GM23338 (cell line): Measurements from ENCODE around the gene DAPK1. TPM values are rescaled to one million over a fixed set of nuclear protein-coding genes. Genes with fewer than 3 reads are reported as not detected.

Experiments
- ATAC-seq: fragments of 200-7000 bp; cut with Tn5 transposase; 3 replicates; pipeline ENCODE4 v1.9.1; 2020
- DNase-seq: peaks from one replicate; pipeline ENCODE4 v3.0.0-alpha.2; 2015; ENCODE audit warnings: low spot score
- H2AFZ ChIP-seq: fragments of 200-600 bp; sonication (generic); 2 replicates; pipeline ENCODE4 v1.8.0; 2016; ENCODE audit warnings: antibody characterized with exemption, mild to moderate bottlenecking, moderate library complexity
- H3F3A ChIP-seq: fragments of 200-600 bp; sonication (generic); replicated peaks from 2 replicates; pipeline ENCODE4 v1.8.0; 2017; ENCODE audit warnings: antibody characterized with exemption, mixed run types, low read depth
- H3K27ac ChIP-seq: fragments of 200-600 bp; sonication (generic); 2 replicates; pipeline ENCODE4 v1.6.1; 2016; ENCODE audit warnings: low read depth
- H3K27me3 ChIP-seq: fragments of 200-600 bp; sonication (generic); 2 replicates; pipeline ENCODE4 v1.8.0; 2016; ENCODE audit warnings: mild to moderate bottlenecking, mixed run types, moderate library complexity; ENCODE audit not compliant: insufficient read depth
- H3K36me3 ChIP-seq: fragments of 200-600 bp; sonication (generic); 2 replicates; pipeline ENCODE4 v1.8.0; 2016; ENCODE audit warnings: mild to moderate bottlenecking; ENCODE audit not compliant: insufficient read depth
- H3K4me1 ChIP-seq: fragments of 200-600 bp; sonication (generic); 2 replicates; pipeline ENCODE4 v1.8.0; 2016; ENCODE audit warnings: mild to moderate bottlenecking, moderate library complexity; ENCODE audit not compliant: insufficient read depth
- H3K4me2 ChIP-seq: fragments of 200-600 bp; sonication (generic); 2 replicates; pipeline ENCODE4 v1.7.1; 2017; ENCODE audit warnings: mixed run types
- H3K4me3 ChIP-seq: fragments of 200-600 bp; sonication (generic); 2 replicates; pipeline ENCODE4 v1.6.1; 2016; ENCODE audit warnings: mixed run types
- H3K79me2 ChIP-seq: fragments of 200-600 bp; sonication (generic); replicated peaks from 2 replicates; pipeline ENCODE4 v1.8.0; 2017; ENCODE audit warnings: mild to moderate bottlenecking; ENCODE audit not compliant: insufficient read depth
- H3K9me2 ChIP-seq: fragments of 200-600 bp; sonication (generic); 2 replicates; pipeline ENCODE4 v1.8.0; 2017; ENCODE audit not compliant: insufficient read depth
- H4K20me1 ChIP-seq: fragments of 200-600 bp; sonication (generic); replicated peaks from 2 replicates; pipeline ENCODE4 v1.8.0; 2017; ENCODE audit warnings: mild to moderate bottlenecking; ENCODE audit not compliant: insufficient read depth
- H3K27ac Mint-ChIP-seq: 2 replicates; pipeline ENCODE4 v1.8.0; 2020; ENCODE audit warnings: inconsistent platforms, mild to moderate bottlenecking, moderate library complexity, mixed read lengths
- H3K27me3 Mint-ChIP-seq: 3 replicates; pipeline ENCODE4 v1.8.0; 2022; ENCODE audit warnings: low read depth, mild to moderate bottlenecking, moderate library complexity, mixed read lengths, inconsistent platforms; ENCODE audit not compliant: insufficient read depth, poor library complexity
- H3K36me3 Mint-ChIP-seq: 3 replicates; pipeline ENCODE4 v1.8.0; 2021; ENCODE audit warnings: low read depth, mild to moderate bottlenecking, inconsistent platforms, moderate library complexity, mixed read lengths
- H3K4me1 Mint-ChIP-seq: 3 replicates; pipeline ENCODE4 v1.8.0; 2020; ENCODE audit warnings: mild to moderate bottlenecking, inconsistent platforms, mixed read lengths
- H3K4me3 Mint-ChIP-seq: 3 replicates; pipeline ENCODE4 v1.8.0; 2021; ENCODE audit warnings: moderate library complexity, mild to moderate bottlenecking, inconsistent platforms, mixed read lengths
- H3K9me3 Mint-ChIP-seq: 3 replicates; pipeline ENCODE4 v1.8.0; 2020; ENCODE audit warnings: moderate library complexity, mild to moderate bottlenecking, inconsistent platforms, mixed read lengths
- CREB1 ChIP-seq: fragments of 250-450 bp; sonication (Bioruptor Pico); IDR thresholded peaks from 2 replicates; pipeline ENCODE4 v1.5.0; 2020; ENCODE audit warnings: low read depth, mild to moderate bottlenecking, moderate library complexity
- EZH2 ChIP-seq: fragments of 200-600 bp; sonication (generic); IDR thresholded peaks from one replicate; pipeline ENCODE4 v1.8.0; 2017; ENCODE audit warnings: antibody characterized with exemption, mild to moderate bottlenecking, low read depth; ENCODE audit not compliant: unreplicated experiment
- EZH2phosphoT487 ChIP-seq: fragments of 200-600 bp; sonication (generic); IDR thresholded peaks from one replicate; pipeline ENCODE4 v1.8.1; 2018; ENCODE audit warnings: antibody characterized with exemption; ENCODE audit not compliant: unreplicated experiment
- NANOG ChIP-seq: IDR thresholded peaks from 2 replicates; pipeline ENCODE4 v1.6.1; 2016; ENCODE audit warnings: antibody characterized with exemption, borderline replicate concordance
- POLR2AphosphoS5 ChIP-seq: IDR thresholded peaks from 2 replicates; pipeline ENCODE4 v1.6.1; 2016; ENCODE audit warnings: antibody characterized with exemption, low read depth
- REST ChIP-seq: IDR thresholded peaks from one replicate; pipeline ENCODE4 v1.6.1; 2018; ENCODE audit warnings: antibody characterized with exemption; ENCODE audit not compliant: unreplicated experiment
- STAT1 ChIP-seq: IDR thresholded peaks from one replicate; pipeline ENCODE4 v1.6.1; 2016; ENCODE audit warnings: antibody characterized with exemption; ENCODE audit not compliant: unreplicated experiment
- ZNF114 ChIP-seq: fragments of 250-450 bp; sonication (Bioruptor Pico); IDR thresholded peaks from 2 replicates; pipeline ENCODE4 v1.5.0; 2020; ENCODE audit warnings: mild to moderate bottlenecking, moderate library complexity
- ZNF331 ChIP-seq: fragments of 250-450 bp; sonication (Bioruptor Pico); IDR thresholded peaks from 2 replicates; pipeline ENCODE4 v1.5.0; 2020; ENCODE audit warnings: low read depth, mild to moderate bottlenecking, moderate library complexity
- ZNF462 ChIP-seq: fragments of 250-450 bp; sonication (Bioruptor Pico); IDR thresholded peaks from 2 replicates; pipeline ENCODE4 v1.5.0; 2020; ENCODE audit warnings: mild to moderate bottlenecking, moderate library complexity
- polyA plus RNA-seq: library from polyadenylated mRNA; unstranded; fragments of >200 nt; fragmentation: Nextera tagmentation; extraction: Ambion mirVana; gene quantifications from 2 replicates; pipeline ENCODE4 v1.2.1, GENCODE V29; 2016
- total RNA-seq: library from RNA; depleted of rRNA; stranded (reverse); fragments of >200 nt; shearing (Covaris generic); gene quantifications from 2 replicates; pipeline ENCODE4 v1.2.3, GENCODE V29; 2014
- TF ChIP-seq, protein P1 (sequence below), 2 experiments: fragments of 200-600 bp in 1 of 2; sonication (generic) in 1 of 2; conservative IDR thresholded peaks; 2 replicates each; pipeline versions ENCODE4 v1.5.1 to v1.6.1; 2016 to 2017; ENCODE audit warnings: antibody characterized with exemption in 2 of 2, low read depth in 2 of 2, mild to moderate bottlenecking in 2 of 2, moderate library complexity in 1 of 2
- TF ChIP-seq, protein P2 (sequence below): IDR thresholded peaks from 2 replicates; pipeline ENCODE4 v1.6.1; 2016; ENCODE audit warnings: antibody characterized with exemption

The DAPK1 gene
- total and polyA plus RNA-seq, 2 experiments from 2014 or later: 37.0 to 134 TPM

DNA sequence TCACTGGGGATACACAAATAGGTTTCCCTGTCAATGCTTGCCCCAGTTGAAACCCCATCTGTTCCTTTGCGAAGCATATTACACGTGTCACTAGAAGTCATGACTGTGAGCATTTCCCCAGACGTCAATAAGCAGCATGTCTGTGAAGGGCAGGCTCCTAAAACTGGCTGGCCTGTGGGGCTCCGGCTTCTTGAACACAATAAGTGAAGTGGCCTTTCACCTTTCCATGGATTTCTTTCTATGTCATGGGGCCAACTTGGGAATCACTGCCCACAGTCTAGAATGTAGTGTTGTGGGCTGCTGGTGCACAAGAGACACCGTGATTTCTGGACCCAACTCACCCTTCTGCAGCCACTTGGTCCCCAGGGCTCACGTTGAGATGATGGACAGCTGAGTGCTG, 167.8 kb downstream of the DAPK1 start:
- peaks cover 6% of the 10 kb centered on the region; the same call in 1 of the 2 replicates for H3K4me1 ChIP-seq
- H3K27me3 ChIP-seq: no peaks in the 10 kb centered on the region
- peaks cover 4% of the 10 kb centered on the region for H4K20me1 ChIP-seq
- TF ChIP-seq NANOG (no peak), POLR2AphosphoS5 (no peak), EZH2phosphoT487 (no peak), ZNF331 (CRISPR knock-in tag) (no peak), ZNF462 (CRISPR knock-in tag) (no peak), STAT1 (no peak), EZH2 (no peak), REST (no peak), CREB1 (CRISPR knock-in tag) (no peak), ZNF114 (CRISPR knock-in tag) (no peak)
- TF ChIP-seq, protein P1, sequence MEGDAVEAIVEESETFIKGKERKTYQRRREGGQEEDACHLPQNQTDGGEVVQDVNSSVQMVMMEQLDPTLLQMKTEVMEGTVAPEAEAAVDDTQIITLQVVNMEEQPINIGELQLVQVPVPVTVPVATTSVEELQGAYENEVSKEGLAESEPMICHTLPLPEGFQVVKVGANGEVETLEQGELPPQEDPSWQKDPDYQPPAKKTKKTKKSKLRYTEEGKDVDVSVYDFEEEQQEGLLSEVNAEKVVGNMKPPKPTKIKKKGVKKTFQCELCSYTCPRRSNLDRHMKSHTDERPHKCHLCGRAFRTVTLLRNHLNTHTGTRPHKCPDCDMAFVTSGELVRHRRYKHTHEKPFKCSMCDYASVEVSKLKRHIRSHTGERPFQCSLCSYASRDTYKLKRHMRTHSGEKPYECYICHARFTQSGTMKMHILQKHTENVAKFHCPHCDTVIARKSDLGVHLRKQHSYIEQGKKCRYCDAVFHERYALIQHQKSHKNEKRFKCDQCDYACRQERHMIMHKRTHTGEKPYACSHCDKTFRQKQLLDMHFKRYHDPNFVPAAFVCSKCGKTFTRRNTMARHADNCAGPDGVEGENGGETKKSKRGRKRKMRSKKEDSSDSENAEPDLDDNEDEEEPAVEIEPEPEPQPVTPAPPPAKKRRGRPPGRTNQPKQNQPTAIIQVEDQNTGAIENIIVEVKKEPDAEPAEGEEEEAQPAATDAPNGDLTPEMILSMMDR (conservative IDR thresholded peaks at IDR 0.05; ENCODE audit: low read depth in 2 of 2): no peak
- TF ChIP-seq, protein P2, sequence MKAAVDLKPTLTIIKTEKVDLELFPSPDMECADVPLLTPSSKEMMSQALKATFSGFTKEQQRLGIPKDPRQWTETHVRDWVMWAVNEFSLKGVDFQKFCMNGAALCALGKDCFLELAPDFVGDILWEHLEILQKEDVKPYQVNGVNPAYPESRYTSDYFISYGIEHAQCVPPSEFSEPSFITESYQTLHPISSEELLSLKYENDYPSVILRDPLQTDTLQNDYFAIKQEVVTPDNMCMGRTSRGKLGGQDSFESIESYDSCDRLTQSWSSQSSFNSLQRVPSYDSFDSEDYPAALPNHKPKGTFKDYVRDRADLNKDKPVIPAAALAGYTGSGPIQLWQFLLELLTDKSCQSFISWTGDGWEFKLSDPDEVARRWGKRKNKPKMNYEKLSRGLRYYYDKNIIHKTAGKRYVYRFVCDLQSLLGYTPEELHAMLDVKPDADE: no peak
- Mint-ChIP-seq H3K4me1 (peaks cover 10% of the 10 kb centered on the region), H3K9me3 (peaks cover 45% of the 10 kb centered on the region), H3K27ac (no peak overlapping the region), H3K4me3 (no peak overlapping the region), H3K36me3 (peaks cover 91% of the 10 kb centered on the region), H3K27me3 (peaks cover 20% of the 10 kb centered on the region)
- H3K79me2 ChIP-seq: no peaks in the 10 kb centered on the region
- no peaks in the 10 kb centered on the region; the same call in 1 of the 2 replicates for H3K9me2 ChIP-seq
- DNase-seq (no peak), ATAC-seq (no peak)
- no peak overlapping the region for H3K27ac ChIP-seq
- no peak overlapping the region for H3K4me3 ChIP-seq
- no peak overlapping the region for H2AFZ ChIP-seq
- peaks cover 41% of the 10 kb centered on the region for H3K36me3 ChIP-seq
- H3F3A ChIP-seq: 0 out of 2 replicates have a peak, but pooled peaks cover 3% of the 10 kb centered on the region
- H3K4me2 ChIP-seq: no peak overlapping the region
